ENCODE results near the gene HOXA7. TPM values are rescaled to one million over a fixed set of nuclear protein-coding genes. Genes with fewer than 3 reads are reported as not detected.

The HOXA7 gene
- total RNA-seq, 1 donor from 2014 or later = not detected

GRCh38 chr7:27106181-27106900, 50.1 kb downstream of the HOXA7 start:
- DNase-seq (ENCODE audit: low spot score) = peak; percentile 74
- intact Hi-C loops (cut with DNase I) = loop anchor here (10.0 kb wide), 1 partner anchor 902 kb away; the partner anchor contains the start of genes CBX3 and HNRNPA2B1

GRCh38 chr7:27105301-27106031, 51.0 kb downstream of the HOXA7 start:
- intact Hi-C loops (cut with DNase I) = loop anchor here (10.0 kb wide), 1 partner anchor 901 kb away; the partner anchor contains the start of genes CBX3 and HNRNPA2B1
- no peak for DNase-seq (ENCODE audit: low spot score)

DNA sequence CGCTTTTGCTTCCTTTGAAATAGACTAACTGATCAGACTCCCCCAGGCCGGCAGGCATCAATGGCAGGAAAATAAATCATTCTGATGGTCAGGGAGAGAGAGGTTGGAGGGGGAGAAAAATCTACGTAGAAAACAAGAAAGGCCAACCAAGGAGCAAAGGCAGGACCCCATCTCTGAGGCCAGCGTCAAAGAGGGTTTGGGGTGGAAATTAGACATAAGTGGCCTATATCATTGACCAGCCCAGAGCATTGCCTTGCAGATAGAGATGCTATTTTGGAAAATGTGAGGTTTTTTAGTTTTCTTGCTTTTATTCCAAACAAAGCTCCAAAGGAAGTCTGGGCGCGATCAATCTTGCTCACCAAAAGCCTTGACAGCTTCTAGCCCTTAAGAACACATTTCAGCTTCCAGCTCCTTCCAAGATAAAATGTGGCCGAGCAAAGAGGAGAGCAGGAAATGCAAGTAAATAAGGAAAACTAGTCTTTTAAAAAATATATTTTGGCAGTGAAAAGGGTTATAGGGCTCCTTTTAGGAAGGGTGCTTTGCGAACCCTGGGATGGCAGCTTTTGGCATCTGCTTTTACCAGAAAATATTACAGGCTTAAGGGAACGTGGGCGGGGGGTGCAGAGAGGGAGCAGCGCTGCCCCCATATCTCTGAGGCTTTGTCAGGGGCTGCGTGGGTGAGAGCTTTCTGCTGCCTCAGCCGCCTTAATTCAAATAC, 52.0 kb downstream of the HOXA7 start:
- DNase-seq (ENCODE audit: low spot score) = no peak
- intact Hi-C loops (cut with DNase I) = loop anchor here (10.0 kb wide), 1 partner anchor 900 kb away; the partner anchor contains the start of genes CBX3 and HNRNPA2B1

Small RNA genes within 50 kb of the gene (microRNA-seq; reads per million reads assigned to microRNA genes)
- gene MIR196B = 13.3 reads per million, percentile 26 among the genes with 10 or more reads in this experiment

Other genes starting within 250 kb of the HOXA7 start
- 0.19 TPM for gene HOXA1, start 60.7 kb downstream of the HOXA7 start, total RNA-seq
- 0.30 TPM for gene HOXA2, start 54.0 kb downstream of the HOXA7 start, total RNA-seq
- gene HOXA4, start 25.9 kb downstream of the HOXA7 start, total RNA-seq = 1.1 TPM
- gene HOXA5, start 13.0 kb downstream of the HOXA7 start, total RNA-seq = 0.30 TPM
- gene HOXA6, start 8.9 kb downstream of the HOXA7 start, total RNA-seq = not detected
- 0.40 TPM for gene HOXA3, start 4.1 kb downstream of the HOXA7 start, total RNA-seq
- not detected for gene HOXA9, start 8.9 kb upstream of the HOXA7 start, total RNA-seq
- gene HOXA10, start 17.6 kb upstream of the HOXA7 start, total RNA-seq = not detected
- gene HOXA11, start 28.6 kb upstream of the HOXA7 start, total RNA-seq = not detected
- not detected for gene HOXA13, start 43.4 kb upstream of the HOXA7 start, total RNA-seq
- gene EVX1, start 86.1 kb upstream of the HOXA7 start, total RNA-seq = not detected